ENCODE measurements around the gene STIL. TPM values are rescaled to one million over a fixed set of nuclear protein-coding genes. Genes with fewer than 3 reads are reported as not detected.

STIL gene
- total and polyA plus RNA-seq, 4 donors = 0.85 to 5.9 (median 1.4) TPM

DNA sequence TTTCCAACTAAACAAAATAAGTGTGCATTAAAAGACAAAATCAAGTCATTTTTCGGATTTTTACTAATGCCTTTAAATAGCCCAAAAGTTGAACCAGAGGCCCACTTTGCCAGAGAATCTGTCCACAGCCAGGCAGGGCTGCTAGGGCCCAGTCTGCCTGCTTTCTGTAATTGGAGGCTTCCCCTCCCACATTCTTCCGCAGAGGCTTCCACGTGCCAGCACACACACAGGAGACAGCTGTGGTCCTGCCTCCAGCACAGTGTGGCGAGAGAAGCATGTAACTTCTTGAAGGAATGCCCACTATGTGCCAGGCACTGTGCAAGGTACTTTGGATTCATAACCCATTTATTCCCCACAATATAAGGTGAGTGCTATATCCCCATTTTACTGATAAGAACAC is 112.8 kb downstream of the STIL start:
- H3K36me3 ChIP-seq (ENCODE audit: control insufficient read depth in 4 of 4, insufficient read depth in 4 of 4, low read length in 4 of 4) = no peaks in the 10 kb centered on the region
- no peaks in the 10 kb centered on the region for H3K9me3 ChIP-seq (ENCODE audit: control insufficient read depth in 4 of 4, insufficient read depth in 3 of 4, low read length in 3 of 4)
- peaks cover 0 to 12% (median 2%) of the 10 kb centered on the region in 3 donors for H3K27me3 ChIP-seq (ENCODE audit: control insufficient read depth in 3 of 3, insufficient read depth in 3 of 3, low read length in 2 of 3)
- no peak for TF ChIP-seq CTCF (IDR thresholded peaks at IDR 0.05; ENCODE audit: control extremely low read depth, extremely low read depth)
- no peak overlapping the region for H3K27ac ChIP-seq (ENCODE audit: low read depth in 1 of 2, low read length in 1 of 2)
- ATAC-seq (ENCODE audit: insufficient read depth, low FRiP score) (no peak), DNase-seq (peak; percentile 38 to 56 (median 47))
- H3K9ac ChIP-seq (ENCODE audit: insufficient read depth in 1 of 2, low read length in 2 of 2) = no peak overlapping the region
- no peak overlapping the region for H3K4me3 ChIP-seq
- 63% methylated on average over 4 of the region's 4 CpGs for WGBS, 2 donors
- no peaks in the 10 kb centered on the region for H3K4me1 ChIP-seq (ENCODE audit: control insufficient read depth in 5 of 5, insufficient read depth in 5 of 5, low read length in 5 of 5)

Other genes with a start within 250 kb of the STIL start
- 1 to 10 TPM; 1.3 TPM for gene CYP4Z1, start 246.9 kb downstream of the STIL start, total RNA-seq
- 1 to 10 TPM in 1 of 2 donors, under 1 TPM in 1; 0.25 to 1.1 TPM for gene CYP4Z1, start 246.9 kb downstream of the STIL start, polyA plus RNA-seq
- under 1 TPM; 0.14 to 0.18 TPM for gene CYP4A22, start 176.7 kb downstream of the STIL start, total RNA-seq
- gene CYP4A22, start 176.7 kb downstream of the STIL start, polyA plus RNA-seq = under 1 TPM; 0.05 to 0.16 TPM
- 10 to 100 TPM; 68.5 to 72.6 TPM for gene PDZK1IP1, start 124.1 kb downstream of the STIL start, total RNA-seq
- 100 to 1,000 TPM in 1 of 2 donors, 10 to 100 TPM in 1; 44.8 to 324 TPM for gene PDZK1IP1, start 124.1 kb downstream of the STIL start, polyA plus RNA-seq
- 1 to 10 TPM; 9.3 to 9.6 TPM for gene TAL1, start 81.9 kb downstream of the STIL start, total RNA-seq
- gene TAL1, start 81.9 kb downstream of the STIL start, polyA plus RNA-seq = 1 to 10 TPM; 6.4 to 8.8 TPM
- 100 to 1,000 TPM in 1 of 2 donors, 10 to 100 TPM in 1; 98.7 to 106 TPM for gene CMPK1, start 19.6 kb upstream of the STIL start, total RNA-seq
- 10 to 100 TPM; 63.9 to 71.8 TPM for gene CMPK1, start 19.6 kb upstream of the STIL start, polyA plus RNA-seq
- not detected for gene FOXE3, start 102.1 kb upstream of the STIL start, total RNA-seq
- under 1 TPM in 1 of 2 donors, not detected in 1; 0.01 TPM for gene FOXE3, start 102.1 kb upstream of the STIL start, polyA plus RNA-seq
- gene FOXD2, start 123.9 kb upstream of the STIL start, total RNA-seq = 1 to 10 TPM in 1 of 2 donors, under 1 TPM in 1; 0.09 to 1.1 TPM
- under 1 TPM; 0.11 to 0.16 TPM for gene FOXD2, start 123.9 kb upstream of the STIL start, polyA plus RNA-seq

Data from lung (tissue), 12 donors.